GM18870 (cell line): Measurements from ENCODE around the gene FREM2.

Source experiments
- ATAC-seq: cut with Tn5 transposase; IDR thresholded peaks from one replicate; pipeline ENCODE4 v1.9.1; 2021; ENCODE audit warnings: moderate library complexity; ENCODE audit not compliant: unreplicated experiment

FREM2 gene

GRCh38 chr13:38686577-38687245, at the start of gene FREM2:
FREM2 (plus strand) TSS chr13:38687077; CDS start chr13:38687345, 268 bp downstream.
- no peak for ATAC-seq

- ATAC-seq, result no peak
Measured at GRCh38 chr13:38637576-38637975, 49.3 kb upstream of the FREM2 start.

GRCh38 chr13:38641164-38641948, 45.5 kb upstream of the FREM2 start:
- ATAC-seq, result no peak

- no peak for ATAC-seq
Measured at GRCh38 chr13:38647312-38647711, 39.6 kb upstream of the FREM2 start.

DNA sequence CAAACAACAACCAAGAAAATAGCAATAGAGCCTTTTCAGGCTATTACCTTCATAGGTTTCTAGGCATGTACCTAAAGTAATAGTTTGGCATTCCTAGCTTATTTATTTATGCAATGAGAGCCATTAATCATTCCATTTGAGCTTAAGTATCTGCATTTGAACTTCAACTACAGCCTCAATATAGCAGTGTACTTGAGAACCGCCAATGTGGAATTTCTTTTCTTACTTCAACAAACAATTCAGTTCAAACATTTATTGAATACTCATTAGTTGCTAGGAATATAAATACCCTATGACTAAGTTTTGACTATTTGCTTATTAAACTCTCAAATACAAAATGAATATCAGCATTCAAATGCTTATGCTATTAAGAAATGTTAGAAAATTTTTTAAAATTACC, 38.0 kb upstream of the FREM2 start:
- ATAC-seq, result no peak

- no peak for ATAC-seq
Measured at GRCh38 chr13:38656699-38657098, 30.2 kb upstream of the FREM2 start.

DNA sequence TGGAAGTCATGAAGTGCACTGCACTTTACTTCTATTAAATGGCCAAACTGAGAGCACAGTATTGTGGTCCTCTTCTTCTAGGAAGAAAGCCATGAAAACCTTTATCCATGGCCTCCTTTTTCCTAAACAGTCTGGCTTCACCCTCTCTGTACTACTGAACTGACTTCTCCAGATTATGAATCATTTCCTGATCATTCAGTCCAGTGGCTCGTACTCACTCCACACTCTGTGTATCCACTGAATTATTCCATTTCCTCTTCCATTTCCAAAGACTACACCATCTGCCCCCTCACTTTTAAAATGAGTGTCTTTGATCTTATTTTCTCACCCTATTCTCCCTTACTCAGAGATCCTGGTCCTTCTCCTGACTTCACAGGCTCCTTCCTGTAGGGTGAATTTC, 29.7 kb upstream of the FREM2 start:
- no peak for ATAC-seq

- ATAC-seq, result no peak
Measured at GRCh38 chr13:38658906-38659305, 28.0 kb upstream of the FREM2 start.

- ATAC-seq, result no peak
Measured at GRCh38 chr13:38661010-38661675, 25.7 kb upstream of the FREM2 start.

DNA sequence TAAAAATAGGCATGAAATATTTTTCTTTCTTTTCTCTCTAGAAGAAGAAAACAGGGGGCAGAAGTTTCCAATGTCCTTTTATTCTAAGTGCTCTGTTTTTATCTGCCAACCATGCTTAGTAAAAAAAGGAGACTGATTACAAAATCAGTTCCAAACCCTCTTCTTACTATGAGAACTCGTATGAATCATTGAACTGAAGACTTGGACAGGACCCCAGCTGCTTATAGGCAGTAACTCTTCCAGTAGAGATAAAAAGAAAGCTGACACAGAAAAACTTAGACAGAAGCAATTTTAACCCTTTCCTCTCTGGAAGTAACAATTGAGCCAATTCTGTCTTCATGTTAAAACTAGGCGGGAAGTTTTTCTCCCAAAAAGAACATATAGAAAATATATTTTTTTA, 24.5 kb upstream of the FREM2 start:
- ATAC-seq, result no peak

DNA sequence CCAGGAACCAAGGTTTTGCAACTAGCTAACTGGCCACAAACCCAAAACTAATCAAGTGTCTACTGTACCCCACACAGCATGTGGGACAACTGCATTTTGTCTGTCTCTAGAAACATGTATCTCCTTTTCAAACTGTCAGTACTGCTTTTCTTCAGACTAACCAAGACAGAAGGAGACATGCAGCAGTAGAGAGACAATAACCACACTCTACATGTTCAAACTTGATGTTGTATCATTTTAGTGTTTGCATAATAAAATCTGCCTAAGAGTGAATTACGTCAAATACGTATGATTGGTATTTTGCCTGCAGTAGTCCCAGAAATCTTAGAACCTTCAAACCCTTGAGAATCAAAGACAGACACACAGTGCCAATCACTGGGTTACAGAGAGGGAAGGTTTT, 22.0 kb upstream of the FREM2 start:
- ATAC-seq, result no peak

GRCh38 chr13:38667526-38668109, 19.3 kb upstream of the FREM2 start:
- no peak for ATAC-seq

GRCh38 chr13:38669234-38669964, 17.5 kb upstream of the FREM2 start:
- ATAC-seq, result no peak

- no peak for ATAC-seq
Measured at GRCh38 chr13:38670627-38671026, 16.2 kb upstream of the FREM2 start.

- ATAC-seq, result no peak
Measured at GRCh38 chr13:38671980-38672379, 14.9 kb upstream of the FREM2 start.

- ATAC-seq, result no peak
Measured at GRCh38 chr13:38674208-38674607, 12.7 kb upstream of the FREM2 start.

- no peak for ATAC-seq
Measured at GRCh38 chr13:38680912-38681311, 6.0 kb upstream of the FREM2 start.

GRCh38 chr13:38684714-38685113, 2.2 kb upstream of the FREM2 start:
- ATAC-seq, result no peak

DNA sequence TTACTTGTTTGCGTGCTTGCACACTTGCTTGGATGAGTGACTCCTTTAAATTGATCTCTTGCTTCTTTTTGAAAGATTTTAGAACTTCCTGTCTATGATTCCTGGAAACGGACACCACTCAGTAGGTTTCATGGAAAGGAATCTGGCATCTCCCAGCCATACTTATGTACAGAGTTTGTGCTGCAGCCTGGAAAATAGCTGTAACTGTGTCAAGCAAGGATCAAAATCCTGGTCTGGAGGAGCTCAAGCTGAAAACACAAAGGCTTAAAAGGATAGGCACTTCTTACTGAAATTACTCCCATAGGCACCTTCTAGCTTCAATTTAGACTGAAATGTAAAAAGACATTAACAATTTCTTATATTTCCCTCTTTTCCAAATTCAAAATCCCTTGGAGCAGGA, 1.4 kb upstream of the FREM2 start:
- no peak for ATAC-seq

- ATAC-seq, result no peak
Measured at GRCh38 chr13:38685974-38686576, 802 bp upstream of the FREM2 start.
